Neural cell (in vitro differentiated cells): Measurements from ENCODE around the gene UBE3B. TPM values are rescaled to one million over a fixed set of nuclear protein-coding genes. Genes with fewer than 3 reads are reported as not detected.

Experiments
- H2AFZ ChIP-seq: fragments of 200-600, 300-800 bp; sonication (generic), shearing (Covaris generic); 2 replicates; pipeline ENCODE4 v1.6.0; 2014; ENCODE audit warnings: low read depth, mild to moderate bottlenecking, antibody characterized with exemption, low read length, moderate library complexity
- H3F3A ChIP-seq: fragments of 200-600 bp; shearing (Covaris generic); 2 replicates; pipeline ENCODE4 v1.6.1; 2016; ENCODE audit warnings: mild to moderate bottlenecking, moderate library complexity, mixed read lengths, antibody characterized with exemption, low read length; ENCODE audit not compliant: insufficient read depth, poor library complexity, severe bottlenecking
- H3K27ac ChIP-seq: fragments of 200-600, 300-800 bp; sonication (generic), shearing (Covaris generic); 2 replicates; pipeline ENCODE4 v1.5.1; 2014; ENCODE audit warnings: mild to moderate bottlenecking, low read length, moderate library complexity
- H3K27me3 ChIP-seq: fragments of 300-800, 200-600 bp; sonication (generic), shearing (Covaris generic); 2 replicates; pipeline ENCODE4 v1.6.0; 2014; ENCODE audit warnings: mild to moderate bottlenecking, low read depth, low read length, moderate library complexity; ENCODE audit not compliant: insufficient read depth
- H3K36me3 ChIP-seq: fragments of 300-800, 200-600 bp; sonication (generic), shearing (Covaris generic); 2 replicates; pipeline ENCODE4 v1.5.1; 2014; ENCODE audit warnings: mild to moderate bottlenecking, antibody characterized with exemption, low read length, moderate library complexity; ENCODE audit not compliant: insufficient read depth
- H3K4me2 ChIP-seq: fragments of 300-800, 200-600 bp; sonication (generic), shearing (Covaris generic); 2 replicates; pipeline ENCODE4 v1.6.0; 2014; ENCODE audit warnings: mild to moderate bottlenecking, low read length
- H3K4me3 ChIP-seq: fragments of 300-800, 200-600 bp; sonication (generic), shearing (Covaris generic); 2 replicates; pipeline ENCODE4 v1.5.1; 2014; ENCODE audit warnings: mild to moderate bottlenecking, low read length, moderate library complexity
- H3K79me2 ChIP-seq: fragments of 200-600 bp; shearing (Covaris generic); replicated peaks from 2 replicates; pipeline ENCODE4 v1.6.0; 2014; ENCODE audit warnings: mild to moderate bottlenecking, low read length, moderate library complexity; ENCODE audit not compliant: insufficient read depth
- H3K9ac ChIP-seq: fragments of 300-800, 200-600 bp; sonication (generic), shearing (Covaris generic); 2 replicates; pipeline ENCODE4 v1.6.1; 2016; ENCODE audit warnings: mild to moderate bottlenecking, low read length, mixed read lengths
- H3K9me2 ChIP-seq: fragments of 200-600 bp; shearing (Covaris generic); 2 replicates; pipeline ENCODE4 v1.6.1; 2016; ENCODE audit warnings: mild to moderate bottlenecking, low read length, mixed read lengths; ENCODE audit not compliant: insufficient read depth
- H3K9me3 ChIP-seq: fragments of 200-600, 300-800 bp; sonication (generic), shearing (Covaris generic); 2 replicates; pipeline ENCODE4 v1.6.1; 2016; ENCODE audit warnings: mild to moderate bottlenecking, mixed run types, low read length, moderate library complexity, mixed read lengths
- H4K20me1 ChIP-seq: fragments of 200-600 bp; shearing (Covaris generic); 2 replicates; pipeline ENCODE4 v1.6.1; 2016; ENCODE audit warnings: mild to moderate bottlenecking, mixed run types; ENCODE audit not compliant: insufficient read depth
- EP300 ChIP-seq: fragments of 450-650 bp; conservative IDR thresholded peaks from 2 replicates; pipeline ENCODE4 v1.6.1; 2014; ENCODE audit warnings: antibody characterized with exemption, mild to moderate bottlenecking, moderate library complexity; ENCODE audit not compliant: poor library complexity, severe bottlenecking
- EZH2 ChIP-seq: fragments of 200-600, 300-800 bp; shearing (Covaris generic), sonication (generic); IDR thresholded peaks from 2 replicates; pipeline ENCODE4 v1.6.1; 2014; ENCODE audit warnings: antibody characterized with exemption, low read length, borderline replicate concordance, mild to moderate bottlenecking; ENCODE audit not compliant: insufficient read depth, poor library complexity, severe bottlenecking
- MXI1 ChIP-seq: fragments of 450-650 bp; conservative IDR thresholded peaks from 2 replicates; pipeline ENCODE4 v1.6.1; 2014; ENCODE audit warnings: antibody characterized with exemption, mild to moderate bottlenecking; ENCODE audit not compliant: poor library complexity, severe bottlenecking
- POLR2AphosphoS5 ChIP-seq: IDR thresholded peaks from 2 replicates; pipeline ENCODE4 v1.6.1; 2012
- RAD21 ChIP-seq: fragments of 450-650 bp; conservative IDR thresholded peaks from 2 replicates; pipeline ENCODE4 v1.6.1; 2014; ENCODE audit warnings: antibody characterized with exemption, mild to moderate bottlenecking, moderate library complexity
- REST ChIP-seq: IDR thresholded peaks from 2 replicates; pipeline ENCODE4 v1.6.1; 2012; ENCODE audit warnings: borderline replicate concordance
- SMC3 ChIP-seq: fragments of 450-650 bp; conservative IDR thresholded peaks from 2 replicates; pipeline ENCODE4 v1.6.1; 2014; ENCODE audit warnings: antibody characterized with exemption, mild to moderate bottlenecking, moderate library complexity; ENCODE audit not compliant: poor library complexity
- TAF1 ChIP-seq: IDR thresholded peaks from 2 replicates; pipeline ENCODE4 v1.6.1; 2012; ENCODE audit warnings: low read depth
- polyA plus RNA-seq: library from polyadenylated mRNA; depleted of rRNA; stranded (reverse); fragments of >200 nt; gene quantifications from 2 replicates; pipeline ENCODE4 v1.2.3, GENCODE V29; 2014
- TF ChIP-seq, protein P1 (sequence below): fragments of 450-650 bp; IDR thresholded peaks from 2 replicates; pipeline ENCODE4 v1.5.1; 2014; ENCODE audit warnings: antibody characterized with exemption, mild to moderate bottlenecking, moderate library complexity; ENCODE audit not compliant: poor library complexity, severe bottlenecking

The UBE3B gene
- polyA plus RNA-seq, 1 donor from 2014 or later: 21.7 TPM

DNA sequence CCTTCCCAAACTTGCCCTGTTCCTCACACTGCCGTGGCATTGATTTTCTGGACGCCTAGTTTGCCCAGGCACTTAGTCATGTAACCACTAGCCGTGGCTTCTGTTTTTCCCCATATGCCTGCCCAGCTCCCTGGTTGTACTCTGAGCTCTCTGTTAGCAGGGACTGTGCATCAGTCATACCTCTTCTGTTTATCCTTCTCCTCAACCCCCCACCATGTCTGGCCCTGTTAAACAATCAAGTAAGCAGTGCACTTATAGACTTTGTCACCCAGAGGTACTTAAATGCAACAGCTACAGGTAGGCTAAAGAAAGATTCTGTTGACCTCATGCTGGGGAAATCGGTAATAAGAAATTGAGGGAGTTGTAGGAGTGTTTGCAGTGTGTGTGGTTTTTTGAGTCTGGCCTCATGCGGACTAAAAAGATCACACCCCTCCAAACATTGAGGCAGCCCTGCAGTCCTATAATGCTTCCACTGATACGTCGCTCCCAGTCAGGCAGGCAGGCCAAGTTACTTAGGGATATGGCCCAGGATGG, 17.0 kb downstream of the UBE3B start:
- no peak for TF ChIP-seq POLR2AphosphoS5
- no peak for TF ChIP-seq SMC3
- TF ChIP-seq TAF1: no peak
- TF ChIP-seq EP300: no peak
- TF ChIP-seq REST: no peak
- no peak for TF ChIP-seq RAD21
- TF ChIP-seq, protein P1, sequence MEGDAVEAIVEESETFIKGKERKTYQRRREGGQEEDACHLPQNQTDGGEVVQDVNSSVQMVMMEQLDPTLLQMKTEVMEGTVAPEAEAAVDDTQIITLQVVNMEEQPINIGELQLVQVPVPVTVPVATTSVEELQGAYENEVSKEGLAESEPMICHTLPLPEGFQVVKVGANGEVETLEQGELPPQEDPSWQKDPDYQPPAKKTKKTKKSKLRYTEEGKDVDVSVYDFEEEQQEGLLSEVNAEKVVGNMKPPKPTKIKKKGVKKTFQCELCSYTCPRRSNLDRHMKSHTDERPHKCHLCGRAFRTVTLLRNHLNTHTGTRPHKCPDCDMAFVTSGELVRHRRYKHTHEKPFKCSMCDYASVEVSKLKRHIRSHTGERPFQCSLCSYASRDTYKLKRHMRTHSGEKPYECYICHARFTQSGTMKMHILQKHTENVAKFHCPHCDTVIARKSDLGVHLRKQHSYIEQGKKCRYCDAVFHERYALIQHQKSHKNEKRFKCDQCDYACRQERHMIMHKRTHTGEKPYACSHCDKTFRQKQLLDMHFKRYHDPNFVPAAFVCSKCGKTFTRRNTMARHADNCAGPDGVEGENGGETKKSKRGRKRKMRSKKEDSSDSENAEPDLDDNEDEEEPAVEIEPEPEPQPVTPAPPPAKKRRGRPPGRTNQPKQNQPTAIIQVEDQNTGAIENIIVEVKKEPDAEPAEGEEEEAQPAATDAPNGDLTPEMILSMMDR: no peak
- TF ChIP-seq MXI1: no peak
- TF ChIP-seq EZH2: no peak
- H3K9me3 ChIP-seq: no peaks in the 10 kb centered on the region
- no peaks in the 10 kb centered on the region for H3K9me2 ChIP-seq
- H3K36me3 ChIP-seq: no peaks in the 10 kb centered on the region
- H3K27me3 ChIP-seq: no peaks in the 10 kb centered on the region
- H3F3A ChIP-seq: no peaks in the 10 kb centered on the region
- H3K27ac ChIP-seq: no peak overlapping the region
- H3K79me2 ChIP-seq: no peaks in the 10 kb centered on the region
- no peaks in the 10 kb centered on the region for H4K20me1 ChIP-seq
- H3K4me3 ChIP-seq: no peak overlapping the region
- H2AFZ ChIP-seq: no peak overlapping the region
- H3K4me2 ChIP-seq: no peak overlapping the region
- no peak overlapping the region for H3K9ac ChIP-seq

DNA sequence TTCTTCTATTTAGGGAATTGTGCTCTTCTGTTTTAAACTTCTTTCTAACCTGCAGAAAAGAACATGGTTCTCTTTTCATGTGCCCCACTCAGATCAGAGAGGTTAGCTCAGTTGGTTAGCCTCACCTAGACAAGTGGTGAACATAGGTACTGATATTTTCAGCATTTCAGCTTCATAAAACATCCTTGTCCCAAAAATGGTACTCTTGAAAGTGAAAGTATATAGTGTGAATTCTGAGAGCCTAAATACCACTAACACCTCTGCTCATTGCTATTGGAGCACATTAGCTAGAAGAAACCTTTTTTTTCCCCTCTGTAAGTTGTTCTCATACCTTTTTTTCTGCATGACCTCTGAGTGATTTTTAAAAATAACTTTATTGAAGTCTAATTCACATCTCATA, 17.6 kb downstream of the UBE3B start:
- no peak overlapping the region for H3K27ac ChIP-seq
- no peaks in the 10 kb centered on the region for H4K20me1 ChIP-seq
- H3K9me3 ChIP-seq: no peaks in the 10 kb centered on the region
- no peaks in the 10 kb centered on the region for H3K27me3 ChIP-seq
- H3K4me2 ChIP-seq: no peak overlapping the region
- H3F3A ChIP-seq: no peaks in the 10 kb centered on the region
- no peaks in the 10 kb centered on the region for H3K9me2 ChIP-seq
- no peaks in the 10 kb centered on the region for H3K79me2 ChIP-seq
- no peaks in the 10 kb centered on the region for H3K36me3 ChIP-seq
- no peak overlapping the region for H3K9ac ChIP-seq
- TF ChIP-seq EZH2: no peak
- TF ChIP-seq RAD21: no peak
- TF ChIP-seq POLR2AphosphoS5: no peak
- TF ChIP-seq TAF1: no peak
- no peak for TF ChIP-seq MXI1
- no peak overlapping the region for H3K4me3 ChIP-seq
- H2AFZ ChIP-seq: no peak overlapping the region
